NK-92 (cell line): ENCODE measurements around the gene FAM135A.
"Not testable (repeated sequence)": the region's sequence is repeated elsewhere in the genome, so short reads cannot be mapped to it uniquely, and the experiment has no call there.

ENCODE experiments used
- DNase-seq: peaks from one replicate; lab custom pipeline; 2025; ENCODE audit not compliant: unreplicated experiment; lab: John Stamatoyannopoulos, UW

Gene FAM135A

DNA sequence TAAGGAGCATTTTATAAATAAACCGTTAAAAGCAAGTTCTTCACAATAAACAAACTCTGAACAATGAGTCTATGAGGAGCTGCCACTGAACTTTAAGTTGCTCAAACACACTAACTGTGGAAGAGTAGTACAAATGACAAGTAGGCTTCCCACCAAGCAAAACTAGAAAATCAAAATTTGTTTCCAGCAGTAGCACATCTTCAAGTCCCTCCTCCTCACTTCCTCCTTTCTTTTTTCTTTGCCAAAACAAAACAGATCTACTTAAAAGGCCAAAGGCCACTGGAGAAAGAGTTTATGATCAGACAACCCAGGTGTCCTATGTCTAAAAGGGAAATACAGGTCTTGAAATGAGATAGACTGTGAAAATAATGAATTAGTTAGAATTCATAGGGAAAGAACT lies 17.1 kb upstream of the FAM135A start:
- no peak for DNase-seq

GRCh38 chr6:70396796-70397729 lies 16.2 kb upstream of the FAM135A start:
- DNase-seq, result no peak

- DNase-seq, result no peak
Observed at GRCh38 chr6:70398783-70399728, 14.3 kb upstream of the FAM135A start.

GRCh38 chr6:70404658-70405057 lies 8.7 kb upstream of the FAM135A start:
- DNase-seq, result no peak

DNA sequence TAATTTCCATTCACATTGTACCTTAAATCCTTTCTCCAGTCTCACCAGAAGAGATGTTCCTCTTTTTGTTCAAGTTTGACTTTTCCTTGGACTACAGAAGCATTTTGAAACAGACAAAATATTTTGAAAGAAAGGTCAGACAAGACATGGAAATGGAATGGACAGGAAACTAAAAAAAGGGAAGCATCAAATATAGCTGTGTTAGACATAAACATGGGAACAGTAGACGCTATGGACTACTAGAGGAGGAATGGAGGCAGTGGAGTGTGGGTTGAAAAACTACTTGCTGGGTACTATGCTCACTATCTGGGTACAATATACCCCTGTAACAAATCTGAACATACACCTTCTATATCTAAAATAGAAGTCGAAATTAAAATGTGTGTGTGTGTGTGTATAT lies 4.1 kb upstream of the FAM135A start:
- no peak for DNase-seq

GRCh38 chr6:70411542-70412251 lies 1.6 kb upstream of the FAM135A start:
- no peak for DNase-seq

GRCh38 chr6:70412252-70413113 lies 825 bp upstream of the FAM135A start:
- no peak for DNase-seq

GRCh38 chr6:70413992-70414494 lies 735 bp downstream of the FAM135A start:
- DNase-seq, result no peak

DNA sequence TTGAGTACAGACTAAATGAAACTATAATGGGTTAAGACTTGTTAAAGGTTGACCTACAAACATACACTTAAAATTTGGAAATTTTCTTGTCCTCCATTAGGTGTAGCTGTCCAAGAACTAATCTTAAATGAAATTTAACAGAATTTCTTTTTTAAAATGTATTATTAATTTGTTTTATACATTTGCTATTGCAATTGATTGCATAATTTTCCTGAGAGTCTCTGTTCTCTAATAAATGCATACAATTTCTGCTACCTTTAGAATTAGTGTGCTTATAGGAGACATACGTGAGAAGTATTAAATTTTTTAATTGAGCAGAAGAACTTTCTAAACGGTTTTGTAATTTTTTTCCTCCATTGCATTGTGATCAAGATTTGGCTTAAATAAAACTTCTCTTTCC lies 1.5 kb downstream of the FAM135A start:
- no peak for DNase-seq

- DNase-seq, result no peak
Observed at GRCh38 chr6:70415247-70415646, 1.9 kb downstream of the FAM135A start.

GRCh38 chr6:70415660-70416059 lies 2.4 kb downstream of the FAM135A start:
- no peak for DNase-seq

DNA sequence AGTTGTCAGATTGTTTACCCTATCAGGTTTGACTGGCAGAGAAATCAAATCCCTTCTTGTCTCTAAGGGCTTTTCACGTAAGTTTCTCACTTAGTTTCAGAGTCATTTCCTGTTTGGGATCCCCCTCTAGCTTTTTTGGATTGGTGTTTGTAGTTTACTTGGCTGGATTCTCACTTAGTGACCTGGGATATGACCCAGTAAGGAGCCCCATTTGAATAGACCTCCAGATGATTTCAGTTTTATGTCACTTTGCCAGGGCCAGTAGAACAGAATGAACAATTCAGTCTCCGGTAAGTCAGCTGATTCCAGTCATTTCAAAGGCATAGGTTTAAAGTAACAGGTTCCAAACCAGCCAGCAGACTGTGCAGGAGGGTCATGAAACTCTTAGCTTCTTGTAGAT lies 8.2 kb downstream of the FAM135A start:
- DNase-seq, result no peak

DNA sequence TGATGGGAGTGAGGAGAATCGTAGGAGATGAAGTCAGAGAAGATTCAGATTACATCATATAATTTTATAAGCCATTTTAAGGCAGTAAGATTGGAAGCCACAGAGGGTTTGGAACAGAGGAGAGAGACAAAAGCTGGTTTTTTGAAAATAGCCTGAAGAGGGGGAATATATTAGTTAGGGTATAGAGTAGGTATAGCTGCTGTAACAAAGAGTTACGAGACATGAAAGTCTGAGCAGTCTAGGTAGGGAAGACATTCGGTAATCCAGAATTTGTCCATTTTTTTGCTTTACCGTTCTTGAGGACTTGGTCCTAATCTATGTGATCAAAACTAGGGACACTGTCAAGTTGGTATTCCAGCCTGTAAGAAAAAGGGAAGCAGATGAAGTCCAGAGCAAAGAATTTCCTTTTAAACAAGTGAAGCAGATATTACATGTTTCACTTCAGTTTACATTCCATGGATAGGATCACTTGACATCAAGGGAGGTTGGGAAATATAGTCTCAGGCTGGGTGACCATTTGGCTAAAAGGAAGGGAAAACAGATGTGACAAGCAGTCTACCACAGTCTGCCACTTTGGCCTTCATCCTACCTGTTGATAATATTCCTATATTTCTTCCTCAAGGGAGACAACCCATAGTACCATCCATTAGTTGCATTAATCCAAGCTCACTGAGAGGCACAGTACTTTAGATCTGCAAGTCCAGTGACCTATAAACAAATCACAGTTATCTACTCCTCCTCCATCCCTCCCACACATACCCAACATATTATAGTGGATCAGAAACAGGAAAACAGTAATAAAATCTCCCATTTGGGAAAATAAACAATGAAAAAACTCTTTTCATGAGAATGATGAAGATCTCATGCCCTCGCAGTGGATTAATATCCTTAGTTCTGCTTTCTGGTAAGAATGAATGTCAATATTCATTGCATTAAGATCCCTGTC lies 10.2 kb downstream of the FAM135A start:
- no peak for DNase-seq

DNA sequence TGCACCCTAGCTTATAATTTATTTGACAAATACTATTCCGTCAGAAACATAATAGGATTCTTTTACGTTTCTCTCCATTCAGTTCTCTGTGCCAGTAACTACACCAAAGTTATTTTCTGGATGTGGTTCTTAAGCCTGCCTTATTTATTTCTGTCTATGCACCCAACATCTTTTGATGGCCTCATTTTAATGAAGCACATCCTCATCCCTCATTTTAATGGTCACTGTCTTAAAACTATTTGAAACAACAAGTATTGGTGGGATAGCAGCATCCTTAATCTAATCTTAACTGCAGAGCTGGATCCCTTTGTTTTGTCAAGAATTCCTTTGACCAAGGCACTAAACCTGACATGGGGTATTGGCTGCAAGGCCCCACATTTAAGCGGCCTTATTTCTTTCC lies 11.0 kb downstream of the FAM135A start:
- no peak for DNase-seq

- DNase-seq, result no peak
Observed at GRCh38 chr6:70436320-70436719, 23.0 kb downstream of the FAM135A start.

GRCh38 chr6:70445001-70445400 lies 31.7 kb downstream of the FAM135A start:
- DNase-seq, result no peak

- not testable (repeated sequence) for DNase-seq
Observed at GRCh38 chr6:70447343-70448070, 34.2 kb downstream of the FAM135A start.

DNA sequence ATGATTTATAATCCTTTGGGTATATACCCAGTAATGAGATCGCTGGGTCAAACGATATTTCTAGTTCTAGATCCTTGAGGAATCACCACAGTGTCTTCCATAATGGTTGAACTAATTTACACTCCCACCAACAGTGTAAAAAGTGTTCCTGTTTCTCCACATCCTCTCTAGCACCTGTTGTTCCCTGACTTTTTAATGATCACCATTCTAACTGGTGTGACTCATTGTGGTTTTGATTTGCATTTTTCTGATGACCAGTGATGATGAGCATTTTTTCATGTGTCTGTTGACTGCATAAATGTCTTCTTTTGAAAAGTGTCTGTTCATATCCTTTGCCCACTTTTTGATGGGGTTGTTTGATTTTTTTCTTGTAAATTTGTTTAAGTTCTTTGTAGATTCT lies 40.6 kb downstream of the FAM135A start:
- DNase-seq, result not testable (repeated sequence)
